Hepatocyte (in vitro differentiated cells): ENCODE measurements around the gene GPR155.

ENCODE experiments used
- CTCF ChIP-seq: fragments of 200-600 bp; sonication (generic); IDR thresholded peaks from 2 replicates; pipeline ENCODE4 v1.5.1; 2016; ENCODE audit warnings: antibody characterized with exemption, mild to moderate bottlenecking; ENCODE audit not compliant: poor library complexity
- EZH2 ChIP-seq: fragments of 200-600 bp; sonication (generic); IDR thresholded peaks from 2 replicates; pipeline ENCODE4 v1.6.1; 2016; ENCODE audit warnings: antibody characterized with exemption, mild to moderate bottlenecking, borderline replicate concordance
- EZH2phosphoT487 ChIP-seq: fragments of 200-600 bp; sonication (generic); IDR thresholded peaks from one replicate; pipeline ENCODE4 v1.6.1; 2018; ENCODE audit warnings: antibody characterized with exemption, mild to moderate bottlenecking, low read depth, moderate library complexity; ENCODE audit not compliant: unreplicated experiment, severe bottlenecking

GRCh38 chr2:174449033-174449432 is 37.8 kb downstream of the GPR155 start:
- no peak for TF ChIP-seq CTCF
- TF ChIP-seq EZH2 = no peak
- no peak for TF ChIP-seq EZH2phosphoT487
